PC-9 (cell line): Measurements from ENCODE around the gene RBBP8.

Source experiments
- CTCF ChIP-seq: fragments of 200-600 bp; sonication (generic); conservative IDR thresholded peaks from 2 replicates; pipeline ENCODE4 v1.6.1; 2017; ENCODE audit warnings: mixed run types, antibody characterized with exemption, mild to moderate bottlenecking, moderate library complexity
- EZH2 ChIP-seq: fragments of 200-600 bp; sonication (generic); IDR thresholded peaks from 2 replicates; pipeline ENCODE4 v1.8.0; 2017; ENCODE audit warnings: antibody characterized with exemption, low read depth

- TF ChIP-seq CTCF (no peak), EZH2 (no peak)
Observed at GRCh38 chr18:22912835-22913234, 20.3 kb upstream of the RBBP8 start.
